HEK293 (cell line): Measurements from ENCODE around the gene PPIE.

ENCODE experiments used
- CTCF ChIA-PET: fragments of 350-600 bp; formaldehyde crosslinking; extraction: SDS; loops from one replicate; lab custom pipeline; 2021; ENCODE audit warnings: antibody characterized with exemption; lab: Yijun Ruan, JAX
- POLR2A ChIA-PET: fragments of 300-600 bp; formaldehyde crosslinking; extraction: SDS; loops from one replicate; lab custom pipeline; 2020; ENCODE audit warnings: antibody characterized with exemption, inconsistent platforms; lab: Yijun Ruan, JAX
- H3K27ac ChIP-seq: fragments of 200-500 bp; sonication (Bioruptor generic); 2 replicates; pipeline ENCODE4 v1.5.1; 2014; ENCODE audit warnings: low read depth, low read length, control low read depth, inconsistent platforms; ENCODE audit errors: extremely low read depth
- H3K36me3 ChIP-seq, 2 experiments: fragments of 200-500 bp in 1 of 2; sonication (Bioruptor generic) in 1 of 2; 1 replicate in 1 of 2; 2 replicates in 1 of 2; pipeline ENCODE4 v1.5.1; 2014 to 2017; ENCODE audit warnings: inconsistent platforms in 2 of 2, low read length in 2 of 2; ENCODE audit not compliant: control insufficient read depth in 2 of 2, insufficient read depth in 1 of 2
- H3K4me1 ChIP-seq: fragments of 200-500 bp; sonication (Bioruptor generic); 2 replicates; pipeline ENCODE4 v1.5.1; 2014; ENCODE audit warnings: mild to moderate bottlenecking, low read length, inconsistent platforms; ENCODE audit not compliant: control insufficient read depth, insufficient read depth
- H3K4me3 ChIP-seq: 2 replicates; pipeline ENCODE4 v1.5.1; 2011; ENCODE audit warnings: low read depth, mild to moderate bottlenecking, control low read depth, low read length, moderate library complexity
- H3K9me3 ChIP-seq: fragments of 200-500 bp; sonication (Bioruptor generic); 2 replicates; pipeline ENCODE4 v1.5.1; 2014; ENCODE audit warnings: low read depth, low read length, inconsistent platforms; ENCODE audit not compliant: control insufficient read depth, insufficient read depth
- GFI1B ChIP-seq: fragments of 450-650 bp; formaldehyde crosslinking; IDR thresholded peaks from 2 replicates; pipeline ENCODE4 v1.5.1; 2016; ENCODE audit warnings: missing biosample characterization, missing genetic modification characterization
- IKZF3 ChIP-seq: fragments of 450-650 bp; IDR thresholded peaks from 2 replicates; pipeline ENCODE4 v1.5.0; 2018; ENCODE audit warnings: missing biosample characterization, mild to moderate bottlenecking, missing genetic modification characterization, moderate library complexity
- KLF7 ChIP-seq: fragments of 450-650 bp; formaldehyde crosslinking; IDR thresholded peaks from 2 replicates; pipeline ENCODE4 v1.5.1; 2016; ENCODE audit warnings: missing biosample characterization, missing genetic modification characterization, borderline replicate concordance
- PRDM1 ChIP-seq: fragments of 450-650 bp; formaldehyde crosslinking; IDR thresholded peaks from 2 replicates; pipeline ENCODE4; 2016; ENCODE audit warnings: missing biosample characterization, missing genetic modification characterization
- SP2 ChIP-seq: fragments of 450-650 bp; formaldehyde crosslinking; IDR thresholded peaks from 2 replicates; pipeline ENCODE4 v1.5.1; 2016; ENCODE audit warnings: missing biosample characterization, missing genetic modification characterization
- TRIM28 ChIP-seq: IDR thresholded peaks from 2 replicates; pipeline ENCODE4 v1.6.1; 2011; ENCODE audit warnings: low read length, control low read depth, borderline replicate concordance
- YY2 ChIP-seq: fragments of 450-650 bp; formaldehyde crosslinking; IDR thresholded peaks from 2 replicates; pipeline ENCODE4 v1.5.1; 2016; ENCODE audit warnings: missing biosample characterization, missing genetic modification characterization
- ZFP37 ChIP-seq: fragments of 450-650 bp; formaldehyde crosslinking; IDR thresholded peaks from 2 replicates; pipeline ENCODE4 v1.5.1; 2016; ENCODE audit warnings: missing biosample characterization, missing genetic modification characterization
- ZNF157 ChIP-seq: fragments of 450-650 bp; formaldehyde crosslinking; IDR thresholded peaks from 2 replicates; pipeline ENCODE4 v1.5.1; 2016; ENCODE audit warnings: missing biosample characterization, missing genetic modification characterization
- ZNF366 ChIP-seq: fragments of 450-650 bp; formaldehyde crosslinking; conservative IDR thresholded peaks from 2 replicates; pipeline ENCODE4 v1.5.1; 2016; ENCODE audit warnings: missing biosample characterization, missing genetic modification characterization
- ZNF426 ChIP-seq: fragments of 450-650 bp; formaldehyde crosslinking; IDR thresholded peaks from 2 replicates; pipeline ENCODE4 v1.5.1; 2017; ENCODE audit warnings: missing biosample characterization, missing genetic modification characterization, mild to moderate bottlenecking, inconsistent platforms, moderate library complexity
- ZNF558 ChIP-seq: fragments of 450-650 bp; formaldehyde crosslinking; IDR thresholded peaks from 2 replicates; pipeline ENCODE4 v1.5.1; 2016; ENCODE audit warnings: missing biosample characterization, missing genetic modification characterization
- ZNF571 ChIP-seq: fragments of 450-650 bp; formaldehyde crosslinking; IDR thresholded peaks from 2 replicates; pipeline ENCODE4 v1.5.0; 2017; ENCODE audit warnings: missing biosample characterization, missing genetic modification characterization
- ZNF600 ChIP-seq: fragments of 450-650 bp; formaldehyde crosslinking; IDR thresholded peaks from 2 replicates; pipeline ENCODE4 v1.5.1; 2016; ENCODE audit warnings: missing biosample characterization, missing genetic modification characterization
- ZNF621 ChIP-seq: fragments of 450-650 bp; formaldehyde crosslinking; IDR thresholded peaks from 2 replicates; pipeline ENCODE4 v1.5.1; 2017; ENCODE audit warnings: missing biosample characterization, missing genetic modification characterization
- ZNF707 ChIP-seq: fragments of 450-650 bp; formaldehyde crosslinking; IDR thresholded peaks from 2 replicates; pipeline ENCODE4 v1.5.1; 2016; ENCODE audit warnings: missing biosample characterization, missing genetic modification characterization
- TF ChIP-seq, protein P1 (sequence below): fragments of 450-650 bp; formaldehyde crosslinking; IDR thresholded peaks from 2 replicates; pipeline ENCODE4 v1.5.1; 2016; ENCODE audit warnings: missing biosample characterization, missing genetic modification characterization
- TF ChIP-seq, protein P2 (sequence below): fragments of 450-650 bp; formaldehyde crosslinking; IDR thresholded peaks from 2 replicates; pipeline ENCODE4 v1.5.1; 2017; ENCODE audit warnings: missing biosample characterization, missing genetic modification characterization
- TF ChIP-seq, protein P3 (sequence below): fragments of 450-650 bp; formaldehyde crosslinking; IDR thresholded peaks from 2 replicates; pipeline ENCODE4 v1.5.1; 2017; ENCODE audit warnings: missing biosample characterization, mild to moderate bottlenecking, missing genetic modification characterization, moderate library complexity

PPIE gene

DNA sequence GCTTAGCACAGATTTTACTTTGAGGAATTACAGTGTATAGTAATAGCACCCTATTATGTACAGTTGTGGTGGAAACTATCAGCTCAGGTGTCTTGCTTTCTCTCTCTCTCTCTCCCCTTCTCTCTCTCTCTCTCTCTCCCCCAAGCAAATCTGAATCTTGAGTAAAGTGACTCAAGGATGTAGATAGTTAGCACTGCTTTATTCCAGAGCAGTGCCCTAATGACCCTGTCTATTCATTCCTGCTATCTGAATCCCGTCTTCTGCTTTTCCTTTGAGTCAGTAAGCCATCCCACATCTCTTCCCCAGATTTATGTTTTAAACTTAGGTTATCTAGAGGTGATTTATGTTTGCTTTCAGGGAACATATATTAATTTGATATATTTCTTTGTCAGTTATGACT is 42.2 kb upstream of the PPIE start:
- POLR2A ChIA-PET: no interaction called here
- Histone ChIP-seq H3K4me1 (no peaks in the 10 kb centered on the region), H3K4me3 (no peak overlapping the region), H3K9me3 (no peaks in the 10 kb centered on the region), H3K36me3 (no peaks in the 10 kb centered on the region), H3K27ac (no peak overlapping the region)
- CTCF ChIA-PET: interaction anchor here (0.7 to 1.2 kb wide), 3 partner anchors 24 to 90 kb away, joined by 3 to 5 read pairs (median 3); no protein-coding TSS in a partner anchor
- TF ChIP-seq ZNF366: 0 out of 2 replicates have a peak, but pooled peaks have one; percentile 26
- TF ChIP-seq, protein P1, sequence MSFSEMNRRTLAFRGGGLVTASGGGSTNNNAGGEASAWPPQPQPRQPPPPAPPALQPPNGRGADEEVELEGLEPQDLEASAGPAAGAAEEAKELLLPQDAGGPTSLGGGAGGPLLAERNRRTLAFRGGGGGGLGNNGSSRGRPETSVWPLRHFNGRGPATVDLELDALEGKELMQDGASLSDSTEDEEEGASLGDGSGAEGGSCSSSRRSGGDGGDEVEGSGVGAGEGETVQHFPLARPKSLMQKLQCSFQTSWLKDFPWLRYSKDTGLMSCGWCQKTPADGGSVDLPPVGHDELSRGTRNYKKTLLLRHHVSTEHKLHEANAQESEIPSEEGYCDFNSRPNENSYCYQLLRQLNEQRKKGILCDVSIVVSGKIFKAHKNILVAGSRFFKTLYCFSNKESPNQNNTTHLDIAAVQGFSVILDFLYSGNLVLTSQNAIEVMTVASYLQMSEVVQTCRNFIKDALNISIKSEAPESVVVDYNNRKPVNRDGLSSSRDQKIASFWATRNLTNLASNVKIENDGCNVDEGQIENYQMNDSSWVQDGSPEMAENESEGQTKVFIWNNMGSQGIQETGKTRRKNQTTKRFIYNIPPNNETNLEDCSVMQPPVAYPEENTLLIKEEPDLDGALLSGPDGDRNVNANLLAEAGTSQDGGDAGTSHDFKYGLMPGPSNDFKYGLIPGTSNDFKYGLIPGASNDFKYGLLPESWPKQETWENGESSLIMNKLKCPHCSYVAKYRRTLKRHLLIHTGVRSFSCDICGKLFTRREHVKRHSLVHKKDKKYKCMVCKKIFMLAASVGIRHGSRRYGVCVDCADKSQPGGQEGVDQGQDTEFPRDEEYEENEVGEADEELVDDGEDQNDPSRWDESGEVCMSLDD (tag by site-specific recombination): no peak
- TF ChIP-seq ZFP37 (tag by site-specific recombination): no peak
- TF ChIP-seq ZNF600 (tag by site-specific recombination): no peak
- TF ChIP-seq GFI1B (tag by site-specific recombination): 0 out of 2 replicates have a peak, but pooled peaks have one; percentile 29
- TF ChIP-seq, protein P2, sequence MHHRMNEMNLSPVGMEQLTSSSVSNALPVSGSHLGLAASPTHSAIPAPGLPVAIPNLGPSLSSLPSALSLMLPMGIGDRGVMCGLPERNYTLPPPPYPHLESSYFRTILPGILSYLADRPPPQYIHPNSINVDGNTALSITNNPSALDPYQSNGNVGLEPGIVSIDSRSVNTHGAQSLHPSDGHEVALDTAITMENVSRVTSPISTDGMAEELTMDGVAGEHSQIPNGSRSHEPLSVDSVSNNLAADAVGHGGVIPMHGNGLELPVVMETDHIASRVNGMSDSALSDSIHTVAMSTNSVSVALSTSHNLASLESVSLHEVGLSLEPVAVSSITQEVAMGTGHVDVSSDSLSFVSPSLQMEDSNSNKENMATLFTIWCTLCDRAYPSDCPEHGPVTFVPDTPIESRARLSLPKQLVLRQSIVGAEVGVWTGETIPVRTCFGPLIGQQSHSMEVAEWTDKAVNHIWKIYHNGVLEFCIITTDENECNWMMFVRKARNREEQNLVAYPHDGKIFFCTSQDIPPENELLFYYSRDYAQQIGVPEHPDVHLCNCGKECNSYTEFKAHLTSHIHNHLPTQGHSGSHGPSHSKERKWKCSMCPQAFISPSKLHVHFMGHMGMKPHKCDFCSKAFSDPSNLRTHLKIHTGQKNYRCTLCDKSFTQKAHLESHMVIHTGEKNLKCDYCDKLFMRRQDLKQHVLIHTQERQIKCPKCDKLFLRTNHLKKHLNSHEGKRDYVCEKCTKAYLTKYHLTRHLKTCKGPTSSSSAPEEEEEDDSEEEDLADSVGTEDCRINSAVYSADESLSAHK (tag by site-specific recombination): no peak
- TF ChIP-seq ZNF157 (tag by site-specific recombination): no peak
- TF ChIP-seq ZNF621 (tag by site-specific recombination): no peak
- no peak for TF ChIP-seq ZNF707
- TF ChIP-seq ZNF426 (tag by site-specific recombination): no peak
- no peak for TF ChIP-seq TRIM28
- TF ChIP-seq IKZF3 (tag by site-specific recombination): no peak

DNA sequence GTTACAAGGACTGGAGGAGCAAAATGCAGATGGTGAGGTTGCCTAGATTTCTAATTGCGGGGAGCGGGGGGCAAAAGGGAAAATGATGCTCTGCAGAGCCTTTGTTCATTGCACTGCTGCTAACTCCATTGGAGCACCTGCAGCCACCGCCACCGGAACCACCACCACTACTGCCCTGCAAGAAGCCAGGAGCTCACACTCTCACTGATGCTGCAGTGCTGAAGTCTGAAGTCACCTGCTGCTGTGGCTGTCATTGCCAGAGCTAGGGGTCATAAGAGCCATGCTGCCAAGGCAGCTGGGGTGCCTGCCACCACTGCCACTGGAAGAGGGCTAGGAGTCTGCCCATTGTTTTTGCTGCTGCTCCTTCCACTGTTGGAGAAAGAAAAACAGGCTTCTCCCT is 40.1 kb upstream of the PPIE start:
- POLR2A ChIA-PET: no interaction called here
- CTCF ChIA-PET: no interaction called here
- no peaks in the 10 kb centered on the region for H3K36me3 ChIP-seq
- no peaks in the 10 kb centered on the region for H3K4me1 ChIP-seq
- TF ChIP-seq TRIM28: no peak
- TF ChIP-seq PRDM1 (tag by site-specific recombination): no peak
- TF ChIP-seq ZNF558 (tag by site-specific recombination): no peak
- TF ChIP-seq YY2 (tag by site-specific recombination): no peak
- no peak for TF ChIP-seq ZNF571 (tag by site-specific recombination)
- TF ChIP-seq, protein P3, sequence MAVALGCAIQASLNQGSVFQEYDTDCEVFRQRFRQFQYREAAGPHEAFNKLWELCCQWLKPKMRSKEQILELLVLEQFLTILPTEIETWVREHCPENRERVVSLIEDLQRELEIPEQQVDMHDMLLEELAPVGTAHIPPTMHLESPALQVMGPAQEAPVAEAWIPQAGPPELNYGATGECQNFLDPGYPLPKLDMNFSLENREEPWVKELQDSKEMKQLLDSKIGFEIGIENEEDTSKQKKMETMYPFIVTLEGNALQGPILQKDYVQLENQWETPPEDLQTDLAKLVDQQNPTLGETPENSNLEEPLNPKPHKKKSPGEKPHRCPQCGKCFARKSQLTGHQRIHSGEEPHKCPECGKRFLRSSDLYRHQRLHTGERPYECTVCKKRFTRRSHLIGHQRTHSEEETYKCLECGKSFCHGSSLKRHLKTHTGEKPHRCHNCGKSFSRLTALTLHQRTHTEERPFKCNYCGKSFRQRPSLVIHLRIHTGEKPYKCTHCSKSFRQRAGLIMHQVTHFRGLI (tag by site-specific recombination): no peak
- no peak for TF ChIP-seq SP2
- TF ChIP-seq KLF7 (tag by site-specific recombination): no peak
- H3K9me3 ChIP-seq: no peaks in the 10 kb centered on the region
- no peak overlapping the region for H3K27ac ChIP-seq
- no peak overlapping the region for H3K4me3 ChIP-seq
